ENCODE results near the gene FTHL17. TPM values are rescaled to one million over a fixed set of nuclear protein-coding genes. Genes with fewer than 3 reads are reported as not detected.

The FTHL17 gene
- total and polyA plus RNA-seq, 2 donors from 2014 or later: not detected

- Histone ChIP-seq H3K27ac (ENCODE audit: low read depth in 2 of 2, low read length in 2 of 2) (no peak overlapping the region), H3K36me3 (ENCODE audit: control insufficient read depth in 2 of 3, insufficient read depth in 3 of 3, low read length in 3 of 3) (no peaks in the 10 kb centered on the region), H3K4me1 (ENCODE audit: control insufficient read depth in 2 of 3, insufficient read depth in 2 of 3, low read depth in 1 of 3, low read length in 3 of 3) (no peaks in the 10 kb centered on the region), H3K9me3 (ENCODE audit: control insufficient read depth in 2 of 3, insufficient read depth in 1 of 3, low read length in 3 of 3) (no peaks in the 10 kb centered on the region), H3K4me3 (ENCODE audit: low read length in 3 of 3) (no peak overlapping the region), H3K9ac (ENCODE audit: low read length in 3 of 3) (no peak overlapping the region), H3K27me3 (ENCODE audit: control insufficient read depth, insufficient read depth, low read length) (no peaks in the 10 kb centered on the region)
- FAIRE-seq (no peak), DNase-seq (no peak)
- TF ChIP-seq, protein P1, sequence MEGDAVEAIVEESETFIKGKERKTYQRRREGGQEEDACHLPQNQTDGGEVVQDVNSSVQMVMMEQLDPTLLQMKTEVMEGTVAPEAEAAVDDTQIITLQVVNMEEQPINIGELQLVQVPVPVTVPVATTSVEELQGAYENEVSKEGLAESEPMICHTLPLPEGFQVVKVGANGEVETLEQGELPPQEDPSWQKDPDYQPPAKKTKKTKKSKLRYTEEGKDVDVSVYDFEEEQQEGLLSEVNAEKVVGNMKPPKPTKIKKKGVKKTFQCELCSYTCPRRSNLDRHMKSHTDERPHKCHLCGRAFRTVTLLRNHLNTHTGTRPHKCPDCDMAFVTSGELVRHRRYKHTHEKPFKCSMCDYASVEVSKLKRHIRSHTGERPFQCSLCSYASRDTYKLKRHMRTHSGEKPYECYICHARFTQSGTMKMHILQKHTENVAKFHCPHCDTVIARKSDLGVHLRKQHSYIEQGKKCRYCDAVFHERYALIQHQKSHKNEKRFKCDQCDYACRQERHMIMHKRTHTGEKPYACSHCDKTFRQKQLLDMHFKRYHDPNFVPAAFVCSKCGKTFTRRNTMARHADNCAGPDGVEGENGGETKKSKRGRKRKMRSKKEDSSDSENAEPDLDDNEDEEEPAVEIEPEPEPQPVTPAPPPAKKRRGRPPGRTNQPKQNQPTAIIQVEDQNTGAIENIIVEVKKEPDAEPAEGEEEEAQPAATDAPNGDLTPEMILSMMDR (IDR thresholded peaks at IDR 0.05; ENCODE audit: borderline replicate concordance, extremely low read depth, insufficient read depth): no peak
- intact Hi-C loops (cut with DNase I): no loop called here
These were observed 20.0 kb upstream of the FTHL17 start for GRCh38 chrX:31091819-31092218.

GRCh38 chrX:31074522-31074921 lies 2.7 kb upstream of the FTHL17 start:
- H3K9me3 ChIP-seq (ENCODE audit: control insufficient read depth in 2 of 3, insufficient read depth in 1 of 3, low read length in 3 of 3): no peaks in the 10 kb centered on the region
- FAIRE-seq (peak; percentile 32), DNase-seq (no peak)
- H3K27ac ChIP-seq (ENCODE audit: low read depth in 2 of 2, low read length in 2 of 2): no peak overlapping the region
- no peaks in the 10 kb centered on the region for H3K4me1 ChIP-seq (ENCODE audit: control insufficient read depth in 2 of 3, insufficient read depth in 2 of 3, low read depth in 1 of 3, low read length in 3 of 3)
- no peak overlapping the region for H3K9ac ChIP-seq (ENCODE audit: low read length in 3 of 3)
- intact Hi-C loops (cut with DNase I): no loop called here
- TF ChIP-seq, protein P1 (IDR thresholded peaks at IDR 0.05; ENCODE audit: borderline replicate concordance, extremely low read depth, insufficient read depth): no peak
- no peak overlapping the region for H3K4me3 ChIP-seq (ENCODE audit: low read length in 3 of 3)
- H3K27me3 ChIP-seq (ENCODE audit: control insufficient read depth, insufficient read depth, low read length): no peaks in the 10 kb centered on the region
- no peaks in the 10 kb centered on the region for H3K36me3 ChIP-seq (ENCODE audit: control insufficient read depth in 2 of 3, insufficient read depth in 3 of 3, low read length in 3 of 3)

DNA sequence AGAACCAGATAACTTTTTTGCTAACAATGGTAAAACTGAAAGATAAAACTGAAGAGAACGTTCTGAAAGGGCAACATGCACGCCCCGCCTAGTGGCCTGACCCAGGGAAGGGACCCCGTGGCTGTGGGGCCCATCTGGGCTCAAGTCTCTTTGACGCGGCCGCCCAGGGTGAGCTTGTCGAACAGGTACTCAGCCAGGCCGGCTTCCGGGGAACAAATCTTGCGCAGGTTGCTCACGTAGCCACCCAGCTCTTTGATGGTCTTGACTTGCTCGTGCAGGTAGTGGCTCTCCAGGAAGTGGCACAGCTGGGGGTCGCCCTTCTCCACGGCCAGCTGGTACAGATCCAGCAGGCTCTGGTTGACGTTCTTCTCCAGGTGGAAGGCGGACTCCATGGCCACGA lies 579 bp downstream of the FTHL17 start:
- no peak overlapping the region for H3K27ac ChIP-seq (ENCODE audit: low read depth in 2 of 2, low read length in 2 of 2)
- no peaks in the 10 kb centered on the region for H3K4me1 ChIP-seq (ENCODE audit: control insufficient read depth in 2 of 3, insufficient read depth in 2 of 3, low read depth in 1 of 3, low read length in 3 of 3)
- H3K27me3 ChIP-seq (ENCODE audit: control insufficient read depth, insufficient read depth, low read length): no peaks in the 10 kb centered on the region
- no peak overlapping the region for H3K4me3 ChIP-seq (ENCODE audit: low read length in 3 of 3)
- H3K9ac ChIP-seq (ENCODE audit: low read length in 3 of 3): no peak overlapping the region
- TF ChIP-seq, protein P1 (IDR thresholded peaks at IDR 0.05; ENCODE audit: borderline replicate concordance, extremely low read depth, insufficient read depth): no peak
- no peaks in the 10 kb centered on the region for H3K9me3 ChIP-seq (ENCODE audit: control insufficient read depth in 2 of 3, insufficient read depth in 1 of 3, low read length in 3 of 3)
- DNase-seq (no peak), FAIRE-seq (no peak)
- intact Hi-C loops (cut with DNase I): no loop called here
- H3K36me3 ChIP-seq (ENCODE audit: control insufficient read depth in 2 of 3, insufficient read depth in 3 of 3, low read length in 3 of 3): no peaks in the 10 kb centered on the region

- H3K36me3 ChIP-seq (ENCODE audit: control insufficient read depth in 2 of 3, insufficient read depth in 3 of 3, low read length in 3 of 3): no peaks in the 10 kb centered on the region
- H3K9ac ChIP-seq (ENCODE audit: low read length in 3 of 3): no peak overlapping the region
- no peak for DNase-seq
- FAIRE-seq: no peak
- no peak overlapping the region for H3K27ac ChIP-seq (ENCODE audit: low read depth in 2 of 2, low read length in 2 of 2)
- H3K4me1 ChIP-seq (ENCODE audit: control insufficient read depth in 2 of 3, insufficient read depth in 2 of 3, low read depth in 1 of 3, low read length in 3 of 3): no peaks in the 10 kb centered on the region
- intact Hi-C loops (cut with DNase I): no loop called here
- H3K27me3 ChIP-seq (ENCODE audit: control insufficient read depth, insufficient read depth, low read length): no peaks in the 10 kb centered on the region
- no peak overlapping the region for H3K4me3 ChIP-seq (ENCODE audit: low read length in 3 of 3)
- TF ChIP-seq, protein P1 (IDR thresholded peaks at IDR 0.05; ENCODE audit: borderline replicate concordance, extremely low read depth, insufficient read depth): no peak
- no peaks in the 10 kb centered on the region for H3K9me3 ChIP-seq (ENCODE audit: control insufficient read depth in 2 of 3, insufficient read depth in 1 of 3, low read length in 3 of 3)
These were observed 1.8 kb downstream of the FTHL17 start for GRCh38 chrX:31070057-31070468.
